NB4 (cell line): ENCODE data around the gene PNPLA7.

Experiments
- DNase-seq: peaks from one replicate; pipeline ENCODE4 v3.0.0; 2010; ENCODE audit warnings: low read depth
- H3K4me3 ChIP-seq: one replicate; pipeline ENCODE4 v1.5.1; 2011; ENCODE audit warnings: mild to moderate bottlenecking, low read depth, low read length, moderate library complexity
- CTCF ChIP-seq: IDR thresholded peaks from one replicate; pipeline ENCODE4 v1.5.1; 2012; ENCODE audit warnings: low read depth, low read length
- MAX ChIP-seq: IDR thresholded peaks from 2 replicates; pipeline ENCODE4 v1.6.1; 2011; ENCODE audit warnings: low read depth, low read length
- MYC ChIP-seq: IDR thresholded peaks from 2 replicates; pipeline ENCODE4 v1.6.1; 2011; ENCODE audit warnings: low read depth, low read length
- POLR2A ChIP-seq: IDR thresholded peaks from 2 replicates; pipeline ENCODE4 v1.6.1; 2011; ENCODE audit warnings: mild to moderate bottlenecking; ENCODE audit not compliant: insufficient read length; ENCODE audit errors: extremely low read depth

The PNPLA7 gene

GRCh38 chr9:137428311-137428630 lies 121.9 kb downstream of the PNPLA7 start:
- no peak overlapping the region for H3K4me3 ChIP-seq
- TF ChIP-seq CTCF: no peak
- TF ChIP-seq MYC: no peak
- TF ChIP-seq MAX: no peak
- TF ChIP-seq POLR2A: no peak
- no peak for DNase-seq

- H3K4me3 ChIP-seq: no peak overlapping the region
- DNase-seq: no peak
- no peak for TF ChIP-seq CTCF
- no peak for TF ChIP-seq MYC
- no peak for TF ChIP-seq POLR2A
Observed at GRCh38 chr9:137427454-137428310, 122.5 kb downstream of the PNPLA7 start.

GRCh38 chr9:137426018-137426681 lies 124.1 kb downstream of the PNPLA7 start:
- no peak for DNase-seq
- H3K4me3 ChIP-seq: no peak overlapping the region
- no peak for TF ChIP-seq POLR2A
- TF ChIP-seq MAX: no peak
- TF ChIP-seq MYC: no peak
- no peak for TF ChIP-seq CTCF

GRCh38 chr9:137423514-137424291 lies 126.5 kb downstream of the PNPLA7 start:
- DNase-seq: peak; percentile 62
- no peak for TF ChIP-seq POLR2A
- no peak for TF ChIP-seq MYC
- no peak for TF ChIP-seq MAX
- TF ChIP-seq CTCF: no peak
- H3K4me3 ChIP-seq: no peak overlapping the region

- H3K4me3 ChIP-seq: peak within 1 kb of the TSS; percentile 81
- no peak; the same call in 1 of the 2 replicates for TF ChIP-seq MAX
- TF ChIP-seq POLR2A: peak; percentile 14
- TF ChIP-seq CTCF: peak; percentile 36
- TF ChIP-seq MYC: peak; percentile 5; the same call in 1 of the 2 replicates
- DNase-seq: peak; percentile 93
Observed at GRCh38 chr9:137422604-137423513, 127.3 kb downstream of the PNPLA7 start, which contains the start of the genes EXD3 and NOXA1. TSS of gene EXD3 (minus strand) at chr9:137423162. CDS start at chr9:137395357, 27,805 bp downstream. TSS of gene NOXA1 (plus strand) at chr9:137423393. CDS start at chr9:137423530, 137 bp downstream.
